ENCODE results near the gene GRPEL2. TPM values are rescaled to one million over a fixed set of nuclear protein-coding genes. Genes with fewer than 3 reads are reported as not detected.

The GRPEL2 gene
- total RNA-seq, 4 donors from 2014 or later = 9.3 to 20.4 (median 13.3) TPM

DNA sequence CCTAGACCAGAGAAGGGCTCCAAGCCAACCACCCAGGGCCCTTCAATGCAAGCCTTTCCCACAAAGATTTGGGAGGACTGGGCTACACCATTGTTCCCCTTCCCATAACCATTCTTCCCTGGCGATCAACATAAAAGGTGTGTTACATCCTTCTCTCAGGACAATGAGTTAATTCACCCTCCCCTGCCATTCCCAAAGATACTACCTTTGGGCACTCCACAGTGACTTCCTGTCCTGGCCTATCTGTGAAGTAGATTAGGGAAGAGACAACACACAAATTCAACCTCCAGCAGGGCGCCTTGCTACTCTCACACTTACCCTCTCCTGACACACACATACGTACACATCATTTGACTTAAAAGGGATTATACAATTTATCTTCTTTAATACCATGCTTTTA, 57.0 kb downstream of the GRPEL2 start:
- TF ChIP-seq, protein P1, sequence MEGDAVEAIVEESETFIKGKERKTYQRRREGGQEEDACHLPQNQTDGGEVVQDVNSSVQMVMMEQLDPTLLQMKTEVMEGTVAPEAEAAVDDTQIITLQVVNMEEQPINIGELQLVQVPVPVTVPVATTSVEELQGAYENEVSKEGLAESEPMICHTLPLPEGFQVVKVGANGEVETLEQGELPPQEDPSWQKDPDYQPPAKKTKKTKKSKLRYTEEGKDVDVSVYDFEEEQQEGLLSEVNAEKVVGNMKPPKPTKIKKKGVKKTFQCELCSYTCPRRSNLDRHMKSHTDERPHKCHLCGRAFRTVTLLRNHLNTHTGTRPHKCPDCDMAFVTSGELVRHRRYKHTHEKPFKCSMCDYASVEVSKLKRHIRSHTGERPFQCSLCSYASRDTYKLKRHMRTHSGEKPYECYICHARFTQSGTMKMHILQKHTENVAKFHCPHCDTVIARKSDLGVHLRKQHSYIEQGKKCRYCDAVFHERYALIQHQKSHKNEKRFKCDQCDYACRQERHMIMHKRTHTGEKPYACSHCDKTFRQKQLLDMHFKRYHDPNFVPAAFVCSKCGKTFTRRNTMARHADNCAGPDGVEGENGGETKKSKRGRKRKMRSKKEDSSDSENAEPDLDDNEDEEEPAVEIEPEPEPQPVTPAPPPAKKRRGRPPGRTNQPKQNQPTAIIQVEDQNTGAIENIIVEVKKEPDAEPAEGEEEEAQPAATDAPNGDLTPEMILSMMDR (IDR thresholded peaks at IDR 0.05; ENCODE audit: low read depth) = no peak

Other genes starting within 250 kb of the GRPEL2 start
- gene ABLIM3, start 204.0 kb upstream of the GRPEL2 start, total RNA-seq = 100 to 1,000 TPM in 2 of 4 donors, 10 to 100 TPM in 2; 55.1 to 320 (median 94.2) TPM
- 10 to 100 TPM; 48.8 to 99.8 (median 70.3) TPM for gene AFAP1L1, start 73.6 kb upstream of the GRPEL2 start, total RNA-seq
- 1 to 10 TPM; 2.6 to 6.1 (median 3.1) TPM for gene PCYOX1L, start 12.5 kb downstream of the GRPEL2 start, total RNA-seq
- not detected for gene IL17B, start 33.8 kb downstream of the GRPEL2 start, total RNA-seq
- 100 to 1,000 TPM; 149 to 210 (median 162) TPM for gene CSNK1A1, start 205.9 kb downstream of the GRPEL2 start, total RNA-seq
- 1 to 10 TPM; 1.5 to 7.5 (median 4.9) TPM for gene ARHGEF37, start 236.0 kb downstream of the GRPEL2 start, total RNA-seq